ENCODE results near the gene OR10H5.
"Not testable (repeated sequence)": the region's sequence is repeated elsewhere in the genome, so short reads cannot be mapped to it uniquely, and the experiment has no call there.

GRCh38 chr19:15828611-15829305 lies 41.3 kb downstream of the OR10H5 start:
- not testable (repeated sequence) for TF ChIP-seq CTCF (conservative IDR thresholded peaks at IDR 0.05 in 1 of 2, IDR thresholded peaks at IDR 0.05 in 1 of 2; ENCODE audit: extremely low read depth in 1 of 2, insufficient read depth in 1 of 2, low read depth in 1 of 2, low read length in 2 of 2); EZH2 (IDR thresholded peaks at IDR 0.05; ENCODE audit: borderline replicate concordance, low read length)
